ENCODE data around the gene SAGE1.
"Not testable (repeated sequence)": the region's sequence is repeated elsewhere in the genome, so short reads cannot be mapped to it uniquely, and the experiment has no call there.

SAGE1 gene

GRCh38 chrX:135893294-135893817 lies at the start of gene SAGE1, which contains the start of gene CT45A10:
Gene SAGE1 (plus strand): TSS chrX:135893716. CDS start chrX:135896243, 2,527 bp downstream.
Gene CT45A10 (minus strand): TSS chrX:135893444. CDS start chrX:135885344, 8,100 bp downstream.
- no peak for DNase-seq

DNA sequence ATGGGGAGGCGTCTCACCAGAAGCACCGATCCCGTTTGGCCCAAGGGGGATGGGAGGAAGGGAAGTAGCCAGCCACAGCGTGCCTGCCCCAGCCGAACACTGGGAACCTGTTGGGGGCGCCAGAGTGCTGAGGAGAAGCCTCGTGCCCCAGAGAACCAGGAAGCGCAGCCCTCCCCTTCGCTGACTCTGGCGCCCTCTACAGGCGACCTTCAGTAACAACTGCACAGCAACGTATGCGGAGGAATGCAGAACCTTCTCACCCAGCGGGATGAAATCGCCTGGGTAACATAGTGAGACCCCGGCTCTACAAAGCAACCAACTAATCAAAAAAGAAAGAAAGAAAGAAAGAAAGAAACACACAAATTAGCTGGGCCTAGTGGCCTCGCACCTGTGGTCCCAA lies 39.1 kb upstream of the SAGE1 start, which contains the start of gene CT45A8:
CT45A8 (minus strand) TSS at position 101 of the 400 bp plus-strand sequence. CDS start 3,755 bp downstream, outside the sequence.
- DNase-seq: not testable (repeated sequence)

DNA sequence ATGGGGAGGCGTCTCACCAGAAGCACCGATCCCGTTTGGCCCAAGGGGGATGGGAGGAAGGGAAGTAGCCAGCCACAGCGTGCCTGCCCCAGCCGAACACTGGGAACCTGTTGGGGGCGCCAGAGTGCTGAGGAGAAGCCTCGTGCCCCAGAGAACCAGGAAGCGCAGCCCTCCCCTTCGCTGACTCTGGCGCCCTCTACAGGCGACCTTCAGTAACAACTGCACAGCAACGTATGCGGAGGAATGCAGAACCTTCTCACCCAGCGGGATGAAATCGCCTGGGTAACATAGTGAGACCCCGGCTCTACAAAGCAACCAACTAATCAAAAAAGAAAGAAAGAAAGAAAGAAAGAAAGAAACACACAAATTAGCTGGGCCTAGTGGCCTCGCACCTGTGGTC lies 21.8 kb upstream of the SAGE1 start, which contains the start of gene CT45A9:
CT45A9 (minus strand) TSS at position 101 of the 400 bp plus-strand sequence. CDS start 3,751 bp downstream, outside the sequence.
- not testable (repeated sequence) for DNase-seq

GRCh38 chrX:135882741-135883140 lies 10.8 kb upstream of the SAGE1 start:
- not testable (repeated sequence) for DNase-seq

- DNase-seq: not testable (repeated sequence)
Observed at GRCh38 chrX:135888230-135888629, 5.3 kb upstream of the SAGE1 start.

- DNase-seq: not testable (repeated sequence)
Observed at GRCh38 chrX:135888976-135889375, 4.5 kb upstream of the SAGE1 start.

GRCh38 chrX:135890087-135890585 lies 3.4 kb upstream of the SAGE1 start:
- DNase-seq: no peak

DNA sequence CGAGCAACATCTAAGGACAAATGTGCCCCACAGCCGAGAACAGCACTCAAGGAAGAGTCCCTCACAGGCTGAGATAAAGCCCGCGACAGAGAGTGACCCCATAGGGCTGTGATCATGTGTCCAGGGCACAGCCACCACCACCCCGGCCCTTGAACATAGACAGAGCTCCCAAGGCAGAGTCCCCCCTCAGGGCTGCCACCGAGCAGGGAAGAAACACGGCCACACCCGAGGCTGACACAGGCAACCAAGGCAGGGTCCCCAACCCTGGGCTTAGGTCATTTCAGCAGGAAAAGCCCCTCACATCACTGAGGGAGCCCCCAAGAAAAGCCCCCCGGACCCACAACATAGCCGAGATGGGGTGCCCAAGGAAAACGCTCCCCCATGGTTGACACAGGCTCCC lies 735 bp upstream of the SAGE1 start:
- no peak for DNase-seq

- no peak for DNase-seq
Observed at GRCh38 chrX:135910251-135910650, 16.7 kb downstream of the SAGE1 start.

DNA sequence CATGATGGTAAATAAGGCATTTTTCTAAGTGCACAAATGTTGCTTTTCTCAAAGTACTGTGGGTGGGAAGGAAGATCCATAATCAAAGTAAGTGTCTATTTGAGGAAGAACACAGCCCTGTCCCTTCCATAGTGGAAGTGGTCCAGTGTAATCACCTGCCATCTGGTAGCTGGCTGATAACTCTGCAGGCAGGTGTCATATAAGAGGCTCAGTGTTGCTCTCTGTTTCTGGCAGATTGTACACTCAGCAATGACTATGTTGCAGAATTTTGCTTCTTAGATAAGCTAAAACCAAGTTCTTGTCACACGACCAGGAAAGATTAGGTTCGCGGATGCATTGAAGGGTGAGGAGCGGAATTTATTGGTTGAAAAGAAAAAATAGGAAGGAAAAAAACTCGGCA lies 20.9 kb downstream of the SAGE1 start:
- no peak for DNase-seq

- DNase-seq: not testable (repeated sequence)
Observed at GRCh38 chrX:135920516-135920915, 27.0 kb downstream of the SAGE1 start.

- DNase-seq: no peak
Observed at GRCh38 chrX:135923353-135923752, 29.8 kb downstream of the SAGE1 start.

- no peak for DNase-seq
Observed at GRCh38 chrX:135927897-135928296, 34.4 kb downstream of the SAGE1 start.

DNA sequence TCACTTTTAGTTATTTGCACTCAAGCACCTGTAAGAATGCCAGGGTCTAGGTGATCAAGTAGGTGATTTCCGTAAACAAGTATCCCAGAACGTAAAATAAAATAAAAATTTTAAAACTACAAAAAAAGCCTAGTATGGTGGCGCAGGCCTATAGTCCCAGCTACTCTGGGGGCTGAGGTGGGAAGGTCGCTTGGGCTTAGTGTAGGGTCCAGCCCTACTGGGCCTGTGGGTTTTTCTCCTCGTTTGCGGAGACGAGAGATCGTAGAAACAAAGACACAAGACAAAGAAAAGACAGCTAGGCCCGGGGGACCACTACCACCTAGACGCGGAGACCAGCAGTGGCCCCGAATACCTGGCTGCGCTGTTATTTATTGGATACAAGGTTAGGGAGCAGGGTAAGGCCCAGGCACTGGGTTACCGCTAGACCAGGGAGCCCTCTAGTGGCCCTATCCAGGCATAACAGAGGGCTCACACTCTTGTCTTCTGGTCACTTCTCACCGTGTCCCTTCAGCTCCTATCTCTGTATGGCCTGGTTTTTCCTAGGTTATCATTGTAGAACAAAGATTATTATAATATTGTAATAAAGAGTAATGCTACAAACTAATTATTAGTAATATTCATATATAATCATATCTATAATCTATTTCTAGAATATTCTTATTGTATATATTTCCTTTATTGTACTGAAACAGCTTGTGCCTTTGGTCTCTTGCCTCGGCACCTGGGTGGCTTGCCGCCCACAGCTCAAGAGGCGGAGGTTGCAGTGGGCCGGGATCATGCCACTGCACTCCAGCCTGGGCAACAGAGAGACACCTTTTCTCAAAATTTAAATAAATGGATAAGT lies 38.4 kb downstream of the SAGE1 start:
- DNase-seq: peak; percentile 10

DNA sequence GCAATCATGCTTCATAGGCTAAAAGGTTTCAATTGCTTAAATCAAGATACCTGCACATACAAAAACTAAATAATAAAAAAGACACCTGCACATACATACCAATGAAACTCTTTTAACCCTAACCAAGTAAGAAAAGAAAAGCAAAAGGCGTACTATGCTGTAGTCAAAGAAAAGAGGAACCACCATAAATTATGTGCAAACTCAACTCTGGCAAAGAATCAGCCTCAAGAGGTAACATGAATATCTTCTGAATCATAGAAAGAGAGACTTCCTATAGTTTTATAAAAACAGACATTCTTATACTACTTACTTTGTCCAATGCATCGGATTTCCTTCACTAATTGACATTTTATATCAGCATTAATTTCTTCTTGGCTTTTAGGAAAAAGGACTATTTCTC lies 51.0 kb downstream of the SAGE1 start:
- DNase-seq: no peak

- DNase-seq: no peak
Observed at GRCh38 chrX:135951291-135951690, 57.8 kb downstream of the SAGE1 start.

Measured in stimulated activated naive CD4-positive, alpha-beta T cell treated with Interleukin-2 at 50 U/mL for 16 hours (primary cell).